Activated naive CD4-positive, alpha-beta T cell treated with anti-CD3 and anti-CD28 coated beads, Interleukin-2, amount 10 ng/mL, durations not matched to agents 5 hours and 36 hours (primary cell): ENCODE data around the gene NUPR1. TPM values are rescaled to one million over a fixed set of nuclear protein-coding genes. Genes with fewer than 3 reads are reported as not detected.

Experiments
- total RNA-seq, 2 experiments: library from RNA; stranded (reverse); gene quantifications; one replicate each; pipeline ENCODE4 v1.2.3, GENCODE V29; 2021

The NUPR1 gene, protein sequence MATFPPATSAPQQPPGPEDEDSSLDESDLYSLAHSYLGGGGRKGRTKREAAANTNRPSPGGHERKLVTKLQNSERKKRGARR
- not detected for total RNA-seq

DNA sequence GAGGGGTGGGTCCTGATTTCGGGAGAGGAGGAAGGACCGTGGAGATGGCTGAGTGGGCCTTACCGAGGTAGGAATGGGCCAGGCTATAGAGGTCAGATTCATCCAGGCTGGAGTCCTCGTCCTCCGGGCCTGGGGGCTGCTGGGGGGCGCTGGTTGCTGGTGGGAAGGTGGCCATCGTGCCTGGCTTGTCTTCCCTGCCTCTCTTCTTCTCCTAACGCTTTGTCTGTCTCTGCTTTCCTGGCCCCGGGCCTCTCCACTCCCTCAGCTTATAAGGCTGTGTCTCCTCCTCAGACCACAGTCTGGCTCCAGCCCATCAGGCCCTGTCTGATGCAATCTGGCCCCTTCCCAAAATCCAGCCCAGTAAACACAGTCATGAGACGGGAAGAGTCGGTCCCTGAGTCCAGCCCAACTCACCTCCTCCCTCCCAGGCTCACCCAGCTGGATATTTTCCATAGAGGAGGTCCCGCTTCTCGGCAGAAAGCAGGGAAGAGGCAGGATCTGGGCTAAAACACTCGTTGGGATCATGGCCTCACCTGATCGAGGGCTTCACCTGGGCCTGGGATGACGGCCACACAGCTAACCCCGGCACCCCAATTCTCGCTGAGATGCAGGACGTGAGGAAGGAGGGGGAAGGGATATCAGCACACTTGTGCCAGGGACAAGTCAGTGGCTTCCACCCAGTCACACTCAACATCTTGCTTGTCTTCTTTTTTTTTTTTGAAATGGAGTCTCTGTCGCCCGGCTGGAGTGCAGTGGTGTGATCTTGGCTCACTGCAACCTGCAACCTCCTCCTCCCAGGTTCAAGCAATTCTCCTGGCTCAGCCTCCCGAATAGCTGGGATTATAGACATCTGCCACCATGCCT lies at the start of gene NUPR1:
Gene NUPR1 (minus strand): TSS at position 242 of the 864 bp plus-strand sequence. CDS start 67 bp downstream, at position 175.

DNA sequence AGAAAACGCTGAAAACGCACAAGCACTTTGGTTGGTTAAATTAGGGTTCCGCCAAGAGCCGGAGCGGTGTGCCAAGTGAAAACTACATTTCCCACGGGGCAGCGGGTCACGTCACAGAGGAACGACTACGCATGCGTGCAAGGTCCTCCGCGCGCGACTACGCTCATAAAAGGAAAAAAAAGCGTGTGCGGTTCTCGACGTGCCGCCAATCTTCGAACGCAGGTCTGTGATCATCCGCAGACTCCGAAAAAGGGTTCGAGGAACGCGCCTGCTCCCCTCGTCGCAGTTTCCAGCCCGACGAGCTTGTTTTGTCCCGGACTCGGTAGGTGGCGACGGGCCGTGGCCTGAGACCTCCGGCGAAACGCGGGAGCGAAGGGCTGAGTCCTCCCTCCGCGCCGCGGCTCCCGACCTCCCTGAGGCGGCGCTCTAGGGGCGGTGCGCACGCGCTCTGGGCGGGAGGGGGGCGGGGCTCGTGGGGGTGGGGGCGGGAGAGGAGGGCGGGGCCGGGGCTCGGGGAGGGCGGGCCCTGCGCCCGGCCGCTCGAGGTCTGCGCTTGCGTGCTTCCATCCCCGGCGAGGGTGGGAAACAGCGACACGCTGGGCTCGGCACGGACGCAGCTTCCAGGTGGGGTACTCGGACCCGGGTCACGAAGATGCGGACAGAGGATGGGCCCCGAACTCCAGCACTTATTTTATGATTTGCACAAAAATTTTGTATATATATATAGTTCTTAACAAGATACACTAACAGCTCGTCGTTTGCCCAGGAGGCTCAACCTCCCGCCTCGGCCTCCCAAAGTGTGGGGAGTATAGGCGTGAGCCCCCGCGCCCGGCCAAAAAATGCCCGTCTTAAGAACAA lies 15.2 kb upstream of the NUPR1 start, which contains the start of gene SGF29:
Gene SGF29 (plus strand): TSS at position 145 of the 858 bp plus-strand sequence. CDS start 27,150 bp downstream, outside the sequence.

DNA sequence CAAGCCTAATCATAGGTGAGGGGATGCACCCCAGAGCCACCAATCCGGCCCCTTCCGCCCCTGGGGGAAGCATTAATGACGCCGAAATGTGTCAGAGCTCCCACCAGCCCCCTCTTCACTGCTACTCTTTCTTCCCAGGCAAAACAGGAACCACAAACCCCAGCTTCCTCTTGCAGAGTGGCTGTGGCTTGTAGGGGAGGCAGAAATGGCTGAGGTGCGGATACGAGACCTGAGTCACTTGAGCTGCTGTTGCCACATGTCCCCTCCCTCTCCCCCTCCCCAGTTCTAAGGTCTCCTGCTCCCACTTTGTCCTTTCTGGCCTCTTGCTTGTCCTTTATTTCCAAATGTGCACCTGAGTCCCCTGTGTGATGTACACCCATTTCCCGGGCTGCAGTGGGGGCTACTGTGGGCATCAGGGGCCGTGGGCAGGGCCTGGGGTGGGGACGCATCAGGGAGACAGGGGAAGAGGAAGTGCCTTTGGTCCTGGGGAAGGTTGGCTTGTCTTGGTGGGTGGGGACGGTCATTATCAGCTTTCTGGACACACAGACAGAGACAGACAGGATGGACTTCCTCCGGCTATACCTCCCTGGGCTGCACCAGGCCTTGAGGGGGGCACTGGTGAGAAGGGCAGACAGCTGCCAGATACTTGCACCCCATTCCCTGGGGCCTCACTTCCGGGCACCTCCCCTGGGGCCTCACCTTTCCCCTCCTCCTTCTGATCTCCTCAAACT lies 44.5 kb downstream of the NUPR1 start, which contains the start of gene APOBR:
Gene APOBR (plus strand): TSS at position 523 of the 731 bp plus-strand sequence. CDS start 39 bp downstream, at position 562.

DNA sequence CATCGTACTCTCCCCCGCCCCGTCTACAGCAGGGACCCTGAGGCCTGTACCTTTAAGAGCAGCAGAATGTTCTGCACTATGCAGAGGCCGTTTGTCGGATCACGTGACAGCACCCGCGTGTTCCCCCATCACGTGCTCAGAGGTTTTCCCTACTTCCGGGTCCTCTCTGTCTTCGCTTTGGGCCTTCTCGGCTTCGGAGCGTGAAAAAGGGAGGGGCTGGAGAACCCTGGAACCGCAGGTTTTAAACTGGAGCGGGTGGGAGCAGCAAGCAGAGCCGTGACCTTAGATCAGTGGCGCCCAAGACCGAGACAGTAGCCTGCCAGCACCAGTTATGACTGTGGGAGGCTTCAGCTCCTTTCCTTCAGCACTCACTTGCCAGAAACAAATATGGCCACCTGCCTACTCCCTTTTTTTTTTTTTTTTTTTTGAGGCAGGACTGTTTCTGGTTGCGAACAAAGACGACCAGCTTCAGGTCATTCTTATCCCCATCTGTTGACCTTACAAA lies 46.8 kb downstream of the NUPR1 start, which contains the start of gene CLN3:
Gene CLN3 (minus strand): TSS at position 105 of the 505 bp plus-strand sequence. CDS start 315 bp downstream, outside the sequence.

Other genes with a start within 250 kb of the NUPR1 start
- 10 to 100 TPM in 1 of 2 experiments, 1 to 10 TPM in 1; 9.3 to 10.0 TPM for gene SBK1, start 246.4 kb downstream of the NUPR1 start, total RNA-seq
- 1 to 10 TPM; 2.8 to 2.9 TPM for gene NPIPB6, start 175.5 kb downstream of the NUPR1 start, total RNA-seq
- gene EIF3CL, start 135.1 kb downstream of the NUPR1 start, total RNA-seq, result 10 to 100 TPM; 28.3 to 33.7 TPM
- gene NPIPB7, start 66.6 kb downstream of the NUPR1 start, total RNA-seq, result under 1 TPM; 0.26 to 0.38 TPM
- gene CLN3, start 46.9 kb downstream of the NUPR1 start, total RNA-seq, result 10 to 100 TPM; 45.7 to 49.9 TPM
- 10 to 100 TPM; 19.7 to 20.3 TPM for gene APOBR, start 44.3 kb downstream of the NUPR1 start, total RNA-seq
- not detected for gene IL27, start 32.1 kb downstream of the NUPR1 start, total RNA-seq
- gene SGF29, start 14.9 kb upstream of the NUPR1 start, total RNA-seq, result 10 to 100 TPM; 39.0 to 42.7 TPM
- gene SULT1A2, start 58.1 kb upstream of the NUPR1 start, total RNA-seq, result under 1 TPM; 0.36 to 0.38 TPM
- 10 to 100 TPM; 13.2 to 14.7 TPM for gene SULT1A1, start 71.1 kb upstream of the NUPR1 start, total RNA-seq
- gene NPIPB8, start 99.1 kb upstream of the NUPR1 start, total RNA-seq, result not detected
- 100 to 1,000 TPM; 514 to 536 TPM for gene EIF3C, start 172.5 kb upstream of the NUPR1 start, total RNA-seq
- gene NPIPB9, start 212.8 kb upstream of the NUPR1 start, total RNA-seq, result 1 to 10 TPM; 1.2 to 1.3 TPM